NK-92 (cell line): ENCODE measurements around the gene TAMM41.
"Not testable (repeated sequence)": the region's sequence is repeated elsewhere in the genome, so short reads cannot be mapped to it uniquely, and the experiment has no call there.

Experiments used
- DNase-seq: peaks from one replicate; lab custom pipeline; 2025; ENCODE audit not compliant: unreplicated experiment; lab: John Stamatoyannopoulos, UW

TAMM41 gene

GRCh38 chr3:11846281-11847266, at the start of gene TAMM41:
Gene TAMM41, minus strand, starts transcription at chr3:11846885. Its CDS starts 249 bp downstream, at chr3:11846636.
- no peak for DNase-seq

DNA sequence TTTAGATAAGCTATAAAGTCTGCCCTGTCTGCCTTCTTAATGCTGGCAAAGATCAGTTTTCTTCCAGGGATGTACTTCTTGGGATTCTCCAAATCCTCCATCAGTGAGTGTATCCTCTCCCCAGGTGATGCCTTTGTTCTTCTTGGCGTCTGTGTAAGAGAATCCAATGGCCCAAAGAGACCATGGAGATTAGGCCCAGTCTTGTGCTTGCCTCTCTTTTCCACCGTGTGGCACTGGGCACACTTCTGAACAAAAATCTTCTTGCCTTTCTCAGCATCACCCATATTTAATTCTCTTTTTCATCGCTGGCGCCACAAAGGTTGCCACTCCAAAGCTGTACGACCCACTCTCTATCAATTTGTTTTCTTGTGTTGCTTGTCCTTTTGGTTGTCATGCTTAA, 32.2 kb upstream of the TAMM41 start:
- no peak for DNase-seq

- DNase-seq: not testable (repeated sequence)
These were observed 28.0 kb upstream of the TAMM41 start for GRCh38 chr3:11874707-11875106.

- DNase-seq: not testable (repeated sequence)
These were observed 17.1 kb upstream of the TAMM41 start for GRCh38 chr3:11863739-11864138.

- not testable (repeated sequence) for DNase-seq
These were observed 15.9 kb upstream of the TAMM41 start for GRCh38 chr3:11862584-11862983.

DNA sequence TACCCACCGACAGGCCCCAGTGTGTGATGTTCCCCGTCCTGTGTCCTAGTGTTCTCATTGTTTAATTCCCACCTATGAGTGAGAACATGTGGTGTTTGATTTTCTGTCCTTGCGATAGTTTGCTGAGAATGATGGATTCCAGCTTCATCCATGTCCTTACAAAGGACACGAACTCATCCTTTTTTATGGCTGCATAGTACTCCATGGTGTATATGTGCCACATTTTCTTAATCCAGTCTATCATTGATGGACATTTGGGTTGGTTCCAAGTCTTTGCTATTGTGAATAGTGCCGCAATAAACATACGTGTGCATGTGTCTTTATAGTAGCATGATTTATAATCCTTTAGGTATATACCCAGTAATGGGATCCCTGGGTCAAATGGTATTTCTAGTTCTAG, 15.5 kb upstream of the TAMM41 start:
- DNase-seq: not testable (repeated sequence)

- DNase-seq: not testable (repeated sequence)
These were observed 13.5 kb upstream of the TAMM41 start for GRCh38 chr3:11860213-11860612.

DNA sequence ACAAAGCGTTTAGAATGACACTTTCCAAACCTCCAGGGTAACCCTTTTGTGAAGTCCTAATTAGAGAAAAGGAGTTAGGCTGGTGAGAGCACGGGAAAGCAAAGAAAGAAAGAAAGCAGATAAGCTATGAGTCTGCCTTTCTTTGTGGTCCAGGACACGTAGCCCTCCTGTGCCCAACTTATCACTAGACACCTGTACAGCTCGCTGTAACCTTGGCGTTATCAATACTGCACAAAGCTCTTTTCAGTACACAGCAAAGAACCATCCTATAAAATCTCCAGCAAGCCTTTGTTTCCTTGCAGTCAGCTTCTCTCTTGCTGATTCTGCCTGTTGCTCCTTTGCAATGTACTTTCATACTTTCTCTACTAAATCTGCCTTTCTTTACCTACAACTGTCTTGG, 6.8 kb upstream of the TAMM41 start:
- no peak for DNase-seq

GRCh38 chr3:11850003-11850402, 3.3 kb upstream of the TAMM41 start:
- no peak for DNase-seq

DNA sequence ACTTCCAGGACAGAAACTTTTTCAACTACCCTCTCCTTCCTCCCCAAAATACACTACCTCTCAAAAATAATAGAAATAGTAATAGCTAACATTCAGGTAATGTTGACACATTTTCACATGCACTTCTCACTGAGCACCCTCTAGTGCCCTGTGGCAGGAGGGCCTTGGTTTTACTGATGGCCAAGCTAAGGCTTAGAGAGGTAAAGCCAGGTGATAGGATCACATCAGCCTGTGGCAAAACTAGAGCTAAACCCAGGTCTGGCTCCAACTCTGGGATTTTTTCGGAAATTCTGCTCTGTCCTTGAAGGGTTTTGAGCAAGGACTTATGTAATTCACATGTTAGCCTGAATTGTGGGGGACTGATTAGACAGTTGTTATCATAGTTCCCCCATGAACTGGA, 922 bp upstream of the TAMM41 start:
- DNase-seq: no peak

GRCh38 chr3:11845651-11846050, 1.0 kb downstream of the TAMM41 start:
- no peak for DNase-seq

- no peak for DNase-seq
These were observed 1.8 kb downstream of the TAMM41 start for GRCh38 chr3:11844891-11845290.

DNA sequence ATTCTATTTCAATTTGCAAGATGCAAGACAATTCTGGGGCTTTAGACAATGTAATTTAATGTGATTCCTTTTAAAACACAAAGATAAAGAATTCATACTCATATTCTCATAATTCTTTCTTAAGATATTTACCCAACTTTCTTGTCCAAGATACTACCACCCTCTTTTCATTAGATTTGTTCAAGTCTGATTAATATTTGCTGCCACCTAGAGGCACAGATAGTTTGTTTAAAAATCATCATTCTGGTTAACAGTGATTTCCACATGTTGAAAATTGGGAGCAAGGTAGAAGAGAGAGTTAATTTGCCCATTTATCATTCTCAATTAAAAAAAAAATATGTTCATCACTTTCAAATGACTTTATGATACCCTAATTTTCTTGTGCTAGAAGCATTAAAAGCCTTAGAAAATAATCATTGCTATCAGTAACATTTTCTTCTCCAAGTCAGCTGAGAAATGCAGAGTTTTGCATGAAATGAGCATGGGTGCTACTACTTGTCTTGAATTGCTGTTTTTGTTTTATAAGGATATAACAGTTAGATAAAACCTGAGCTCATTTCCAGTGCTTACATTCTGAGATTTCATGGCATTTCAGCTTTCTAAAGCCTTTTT, 11.6 kb downstream of the TAMM41 start:
- no peak for DNase-seq

- DNase-seq: no peak
These were observed 13.4 kb downstream of the TAMM41 start for GRCh38 chr3:11832981-11833905.

GRCh38 chr3:11829416-11829815, 17.3 kb downstream of the TAMM41 start:
- DNase-seq: no peak

GRCh38 chr3:11826628-11827265, 19.9 kb downstream of the TAMM41 start:
- no peak for DNase-seq

DNA sequence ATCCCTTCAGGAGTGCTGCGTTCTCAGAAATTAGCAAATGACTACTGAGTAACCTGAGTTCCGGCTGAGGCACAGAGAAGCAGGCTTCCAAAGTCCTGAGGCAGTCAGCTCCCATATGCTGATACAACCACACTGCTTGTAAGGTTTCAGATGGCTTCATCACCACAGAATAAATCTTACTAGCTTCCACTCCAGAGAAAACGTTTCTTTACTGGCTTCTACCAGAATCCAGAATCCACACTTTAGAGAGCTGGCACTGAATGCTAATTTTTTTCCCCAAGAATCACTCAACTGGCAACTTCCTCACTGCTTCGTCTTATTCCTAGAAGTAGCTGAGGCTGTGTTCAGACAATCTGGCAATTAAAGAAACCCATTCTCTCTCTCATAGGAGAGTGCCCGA, 21.4 kb downstream of the TAMM41 start:
- DNase-seq: no peak

DNA sequence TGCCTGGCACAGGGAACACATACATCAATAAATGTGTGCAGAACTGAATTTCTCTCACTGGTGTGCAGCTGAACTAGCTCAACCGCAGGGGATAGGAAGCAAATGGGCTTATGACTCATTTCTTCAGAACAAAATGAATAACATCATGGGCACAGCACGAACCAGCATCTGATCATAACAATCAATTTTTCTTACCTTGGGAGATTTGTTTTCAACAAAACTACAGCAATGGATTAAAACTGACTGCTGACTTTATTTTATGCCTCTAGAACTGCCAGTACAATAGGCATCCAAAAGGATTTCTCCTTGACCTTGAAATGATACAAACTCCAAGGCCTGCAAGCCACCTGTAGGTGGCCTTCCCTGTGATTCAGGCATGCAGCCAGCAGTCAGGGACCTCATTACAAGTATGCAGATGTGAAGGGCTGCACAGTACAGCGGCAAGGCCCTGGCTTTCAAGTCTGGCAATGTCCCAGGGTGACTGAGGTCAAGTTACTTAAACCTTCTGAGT, 26.1 kb downstream of the TAMM41 start:
- no peak for DNase-seq

DNA sequence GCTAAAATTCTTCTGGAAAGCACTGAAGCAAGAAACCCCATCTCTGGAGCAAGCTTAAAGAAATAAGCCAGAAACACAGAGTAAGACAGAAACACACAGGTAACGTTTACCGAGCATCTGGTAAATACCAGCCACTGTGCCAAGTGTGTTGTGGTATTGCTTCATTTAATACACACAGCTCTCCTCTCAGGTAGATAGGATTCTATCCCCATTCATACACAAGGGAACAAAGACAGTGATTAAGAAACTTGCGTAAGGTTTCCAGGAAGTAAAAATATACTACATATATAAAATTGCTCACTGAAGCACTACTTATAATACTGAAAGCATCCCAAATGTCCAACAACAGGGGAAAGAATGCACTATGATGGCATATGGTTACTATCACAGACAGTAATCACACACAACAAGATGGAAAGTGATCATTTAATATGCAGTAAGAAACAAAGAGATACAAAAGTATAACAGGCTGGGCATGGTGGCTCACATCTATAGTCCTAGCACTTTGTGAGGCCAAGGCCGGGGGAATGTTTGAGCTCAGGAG, 27.5 kb downstream of the TAMM41 start:
- no peak for DNase-seq

DNA sequence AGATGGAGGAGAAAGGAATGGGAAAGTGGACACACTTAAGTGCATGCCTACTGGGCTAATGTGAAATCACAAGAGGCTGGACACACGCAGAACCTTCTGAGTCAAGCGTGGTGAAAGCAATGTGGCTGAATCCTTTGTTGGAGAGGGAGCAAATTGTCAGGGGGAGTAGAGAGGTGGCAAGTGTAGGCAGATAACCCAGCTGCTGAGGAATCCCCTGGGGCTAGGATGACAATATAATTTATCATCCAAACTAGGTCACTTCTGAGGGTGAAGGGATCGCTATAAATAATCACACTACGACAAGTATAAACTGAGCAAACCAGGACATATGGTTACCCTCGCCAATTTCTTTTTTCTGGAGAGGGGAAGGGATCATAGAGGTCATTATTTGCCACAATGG, 28.7 kb downstream of the TAMM41 start:
- DNase-seq: no peak
